ENCODE results near the gene SF3A1. TPM values are rescaled to one million over a fixed set of nuclear protein-coding genes. Genes with fewer than 3 reads are reported as not detected.
A peak's percentile ranks its signal among the peaks of the same experiment; 100 is the strongest.

Gene SF3A1
- total and polyA plus RNA-seq, 9 of the 15 experiments (the other 6 are each of a cell fraction or from before 2014, with no cell fraction given), result 6.7 to 228 (median 13.0) TPM

- Histone ChIP-seq H3K9me1 (ENCODE audit: control insufficient read depth, insufficient read depth, low read length) (no peaks in the 10 kb centered on the region), H3K9me3 (replicated peaks; ENCODE audit: control insufficient read depth, insufficient read depth, low read depth, low read length) (no peaks in the 10 kb centered on the region), H3K4me2 (ENCODE audit: insufficient read depth, low read length) (peak overlapping the region; percentile 60), H4K20me1 (replicated peaks; ENCODE audit: control insufficient read depth, insufficient read depth, low read length) (peaks cover 6% of the 10 kb centered on the region; the same call in 1 of the 2 replicates), H3K9ac (ENCODE audit: insufficient read depth in 1 of 2, low read depth in 2 of 2, low read length in 2 of 2) (peak overlapping the region in 1 of 2 experiments; percentile 79; a peak in 1 of 4 replicates), H2AFZ (ENCODE audit: low read depth, low read length) (peak overlapping the region; percentile 59; the same call in 1 of the 2 replicates), H3K27ac (ENCODE audit: extremely low read depth, low read depth, low read length) (no peak overlapping the region), H3K4me1 (replicated peaks in 1 of 2; ENCODE audit: control insufficient read depth in 2 of 2, insufficient read depth in 2 of 2, low read length in 2 of 2) (peaks cover 19 to 54% of the 10 kb centered on the region in 2 experiments; a peak in 4 of 5 replicates), H3K79me2 (ENCODE audit: control insufficient read depth, insufficient read depth, low read length) (no peaks in the 10 kb centered on the region), H3K36me3 (ENCODE audit: control insufficient read depth, insufficient read depth, low read length) (peaks cover 16% of the 10 kb centered on the region; the same call in 1 of the 3 replicates), H3K4me3 (peak overlapping the region; percentile 58), H3K27me3 (ENCODE audit: control insufficient read depth in 2 of 2, insufficient read depth in 2 of 2, low read length in 2 of 2) (no peaks in the 10 kb centered on the region)
- whole genome bisulfite sequencing (ENCODE audit: insufficient coverage, low coverage, missing lambda C conversion rate), result 32% methylated on average over 11 of the region's 12 CpGs
- BruUV-seq (replicated peaks), result no TSS peak
- FAIRE-seq (no peak), ATAC-seq (peak; percentile 3), DNase-seq (ENCODE audit: extremely low read depth in 1 of 4, low spot score in 3 of 4) (no peak)
- no peak for TF ChIP-seq SRSF7 (optimal IDR thresholded peaks at IDR 0.05; ENCODE audit: low read depth, low read length)
- TF ChIP-seq NRF1 (conservative IDR thresholded peaks at IDR 0.05 in 1 of 2, IDR thresholded peaks at IDR 0.05 in 1 of 2), result peak in 1 of 2 experiments; percentile 5; a peak in 3 of 4 replicates
- TF ChIP-seq, protein P1, sequence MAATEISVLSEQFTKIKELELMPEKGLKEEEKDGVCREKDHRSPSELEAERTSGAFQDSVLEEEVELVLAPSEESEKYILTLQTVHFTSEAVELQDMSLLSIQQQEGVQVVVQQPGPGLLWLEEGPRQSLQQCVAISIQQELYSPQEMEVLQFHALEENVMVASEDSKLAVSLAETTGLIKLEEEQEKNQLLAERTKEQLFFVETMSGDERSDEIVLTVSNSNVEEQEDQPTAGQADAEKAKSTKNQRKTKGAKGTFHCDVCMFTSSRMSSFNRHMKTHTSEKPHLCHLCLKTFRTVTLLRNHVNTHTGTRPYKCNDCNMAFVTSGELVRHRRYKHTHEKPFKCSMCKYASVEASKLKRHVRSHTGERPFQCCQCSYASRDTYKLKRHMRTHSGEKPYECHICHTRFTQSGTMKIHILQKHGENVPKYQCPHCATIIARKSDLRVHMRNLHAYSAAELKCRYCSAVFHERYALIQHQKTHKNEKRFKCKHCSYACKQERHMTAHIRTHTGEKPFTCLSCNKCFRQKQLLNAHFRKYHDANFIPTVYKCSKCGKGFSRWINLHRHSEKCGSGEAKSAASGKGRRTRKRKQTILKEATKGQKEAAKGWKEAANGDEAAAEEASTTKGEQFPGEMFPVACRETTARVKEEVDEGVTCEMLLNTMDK (IDR thresholded peaks at IDR 0.05; ENCODE audit: borderline replicate concordance, insufficient read depth, low read depth, low read length, poor library complexity, severe bottlenecking), result no peak
- no peak for TF ChIP-seq ZKSCAN3 (CRISPR knock-in tag; IDR thresholded peaks at IDR 0.05)
- CTCF ChIA-PET (ENCODE audit: low intra/inter-chr PET ratio), result interaction anchor here (0.7 kb wide), 1 partner anchor 16 kb away, joined by 3 read pairs; no protein-coding TSS in a partner anchor
- in situ Hi-C loops (cut with MboI), result loop anchor here (10.0 kb wide), 1 partner anchor 315 kb away; the partner anchor contains the start of gene TCN2
- intact Hi-C loops (cut with micrococcal nuclease), result loop anchor here (2.0 kb wide), 1 partner anchor 37 kb away; the partner anchor contains the start of gene TBC1D10A
- POLR2A ChIA-PET, result interaction anchor here (0.6 to 1.4 kb wide), 3 partner anchors 10 to 19 kb away, joined by 3 to 7 read pairs (median 5); no protein-coding TSS in a partner anchor
Measured at GRCh38 chr22:30289980-30290313, 66.7 kb downstream of the SF3A1 start.

Measured in K562 (cell line).